ENCODE measurements around the gene MPPE1.
"Not testable (repeated sequence)": the region's sequence is repeated elsewhere in the genome, so short reads cannot be mapped to it uniquely, and the experiment has no call there.

MPPE1 gene

DNA sequence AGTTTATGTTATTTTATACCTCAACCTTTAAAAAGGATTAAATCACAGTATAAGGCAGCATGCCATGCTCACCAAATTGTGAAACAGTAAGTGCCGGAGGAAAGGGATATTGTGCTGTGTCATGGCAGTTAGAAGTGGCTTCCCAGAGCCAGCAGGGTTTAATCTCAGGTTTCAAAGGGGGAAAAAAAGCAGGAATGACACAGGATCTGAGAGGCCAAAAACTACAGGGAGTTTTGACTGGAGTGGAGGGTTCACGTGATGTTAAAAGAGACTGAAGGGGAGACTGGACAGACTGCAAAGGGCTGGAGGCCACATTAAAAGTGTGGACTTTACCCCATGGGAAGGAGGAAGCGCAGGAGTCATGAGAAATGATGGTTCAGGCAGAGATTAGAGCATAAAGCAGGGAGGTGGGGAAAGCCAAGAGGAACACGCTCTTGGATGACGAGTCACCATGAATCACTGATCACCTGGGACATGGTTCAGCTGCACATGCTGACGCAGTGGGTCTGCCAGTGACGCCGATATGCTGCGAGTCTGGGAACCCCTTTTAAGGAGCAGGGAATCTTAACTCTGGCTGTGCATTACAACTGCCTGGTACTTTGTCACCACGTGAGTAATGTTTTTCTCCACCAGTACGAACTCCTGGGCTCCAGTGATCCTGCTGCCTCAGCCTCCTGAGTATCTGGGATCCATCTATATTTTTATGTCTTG lies 50.8 kb downstream of the MPPE1 start:
- DNase-seq (ENCODE audit: low read depth in 2 of 2), result no peak

DNA sequence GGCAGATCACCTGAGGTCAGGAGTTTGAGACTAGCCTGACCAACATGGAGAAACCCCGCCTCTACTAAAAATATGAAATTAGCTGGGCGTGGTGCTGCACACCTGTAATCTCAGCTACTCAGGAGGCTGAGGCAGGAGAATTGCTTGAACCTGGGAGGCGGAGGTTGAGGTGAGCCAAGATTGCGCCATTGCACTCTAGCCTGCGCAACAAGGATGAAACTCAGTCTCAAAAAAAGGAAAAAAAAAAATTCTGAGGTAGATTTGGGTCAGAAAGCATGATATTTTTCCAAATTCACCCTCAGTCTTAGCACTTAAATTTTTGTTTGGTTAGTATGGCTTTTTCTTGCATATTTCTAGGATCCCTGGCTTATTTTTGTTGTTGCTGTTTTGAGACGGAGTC lies 53.6 kb downstream of the MPPE1 start:
- DNase-seq (ENCODE audit: low read depth in 2 of 2), result not testable (repeated sequence)

DNA sequence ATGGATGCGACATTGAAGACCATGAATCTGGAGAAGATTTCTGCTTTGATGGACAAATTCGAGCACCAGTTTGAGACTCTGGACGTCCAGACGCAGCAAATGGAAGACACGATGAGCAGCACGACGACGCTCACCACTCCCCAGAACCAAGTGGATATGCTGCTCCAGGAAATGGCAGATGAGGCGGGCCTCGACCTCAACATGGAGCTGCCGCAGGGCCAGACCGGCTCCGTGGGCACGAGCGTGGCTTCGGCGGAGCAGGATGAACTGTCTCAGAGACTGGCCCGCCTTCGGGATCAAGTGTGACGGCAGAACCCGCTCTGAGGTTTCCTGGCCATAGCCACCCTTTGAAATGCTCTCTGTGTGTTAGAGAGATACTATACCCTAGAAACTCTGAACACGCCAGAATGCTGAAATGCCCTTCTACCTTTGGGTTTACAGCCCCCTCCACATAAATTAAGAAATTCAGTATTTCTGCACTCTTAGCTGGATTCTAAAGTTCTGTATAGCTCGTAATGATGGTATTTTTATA lies 56.2 kb downstream of the MPPE1 start:
- DNase-seq (ENCODE audit: low read depth in 2 of 2), result peak; percentile 25 to 30

DNA sequence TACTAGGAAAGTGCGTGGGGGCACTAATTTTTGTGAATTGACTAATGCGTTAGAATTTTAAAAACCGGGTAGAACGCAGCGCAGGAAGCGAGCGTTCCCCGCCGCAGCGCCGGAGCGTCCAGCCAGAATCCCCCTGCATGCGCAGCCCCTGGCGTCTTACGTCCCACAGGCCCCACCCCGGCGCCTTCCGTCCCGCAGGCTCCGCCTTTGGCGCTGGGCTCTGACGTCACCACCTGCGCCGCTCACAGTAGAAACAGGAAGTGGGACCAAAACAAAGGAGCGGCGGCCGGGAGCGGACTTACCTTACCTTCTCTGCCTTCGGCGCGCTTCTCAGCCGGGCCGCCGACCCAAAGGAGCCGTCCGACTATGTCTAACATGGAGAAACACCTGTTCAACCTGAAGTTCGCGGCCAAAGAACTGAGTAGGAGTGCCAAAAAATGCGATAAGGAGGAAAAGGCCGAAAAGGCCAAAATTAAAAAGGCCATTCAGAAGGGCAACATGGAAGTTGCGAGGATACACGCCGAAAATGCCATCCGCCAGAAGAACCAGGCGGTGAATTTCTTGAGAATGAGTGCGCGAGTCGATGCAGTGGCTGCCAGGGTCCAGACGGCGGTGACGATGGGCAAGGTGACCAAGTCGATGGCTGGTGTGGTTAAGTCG lies 56.8 kb downstream of the MPPE1 start, which contains the start of gene CHMP1B:
CHMP1B (plus strand) TSS at position 268 of the 660 bp plus-strand sequence; CDS start at position 367, 99 bp downstream.
- peak; percentile 96 for DNase-seq (ENCODE audit: low read depth in 2 of 2)

- no peak for DNase-seq (ENCODE audit: low read depth in 2 of 2)
Measured at GRCh38 chr18:11850821-11851145, 57.3 kb downstream of the MPPE1 start.

DNA sequence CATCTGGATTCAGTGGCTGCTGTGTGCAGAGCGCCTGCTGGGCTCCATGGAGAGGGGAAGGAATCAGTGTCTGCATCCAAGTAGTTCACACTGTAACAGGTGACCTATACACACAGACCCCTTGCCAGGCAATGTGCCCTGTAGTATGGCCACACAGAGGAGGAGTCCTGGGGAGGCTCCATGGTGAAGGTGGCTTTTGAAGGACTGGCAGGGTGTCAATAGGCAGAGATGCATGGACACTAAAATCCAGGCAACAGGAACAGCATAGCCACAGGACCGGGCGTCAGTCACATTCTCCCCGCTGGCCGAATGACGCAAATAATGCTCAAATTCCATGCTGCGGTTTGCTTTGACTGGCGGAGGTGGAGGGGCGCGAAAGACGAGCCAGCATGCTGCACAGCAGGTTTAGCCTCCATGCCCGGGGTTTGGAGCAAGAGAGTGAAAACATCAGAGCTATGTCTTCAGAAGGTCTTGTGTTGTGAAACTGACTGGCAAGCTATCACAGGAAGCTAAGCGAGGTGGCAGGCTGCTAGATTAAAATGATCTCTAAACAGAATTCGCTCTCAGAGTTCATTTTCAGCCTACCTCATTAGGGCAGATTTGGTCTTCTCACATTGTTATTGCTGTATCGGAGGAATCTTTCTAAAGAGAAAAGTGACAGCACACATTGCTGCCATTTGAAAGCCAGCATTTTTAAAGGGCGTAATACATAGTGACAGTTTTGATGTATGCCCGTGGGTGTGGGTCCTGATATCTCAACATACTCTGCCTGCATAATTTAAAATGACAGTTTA lies 58.1 kb downstream of the MPPE1 start:
- peak; percentile 17 to 40 for DNase-seq (ENCODE audit: low read depth in 2 of 2)

- DNase-seq (ENCODE audit: low read depth in 2 of 2), result no peak
Measured at GRCh38 chr18:11849279-11849678, 58.8 kb downstream of the MPPE1 start.

- DNase-seq (ENCODE audit: low read depth in 2 of 2), result no peak
Measured at GRCh38 chr18:11847811-11848210, 60.3 kb downstream of the MPPE1 start.

- no peak for DNase-seq (ENCODE audit: low read depth in 2 of 2)
Measured at GRCh38 chr18:11845654-11846053, 62.5 kb downstream of the MPPE1 start.

DNA sequence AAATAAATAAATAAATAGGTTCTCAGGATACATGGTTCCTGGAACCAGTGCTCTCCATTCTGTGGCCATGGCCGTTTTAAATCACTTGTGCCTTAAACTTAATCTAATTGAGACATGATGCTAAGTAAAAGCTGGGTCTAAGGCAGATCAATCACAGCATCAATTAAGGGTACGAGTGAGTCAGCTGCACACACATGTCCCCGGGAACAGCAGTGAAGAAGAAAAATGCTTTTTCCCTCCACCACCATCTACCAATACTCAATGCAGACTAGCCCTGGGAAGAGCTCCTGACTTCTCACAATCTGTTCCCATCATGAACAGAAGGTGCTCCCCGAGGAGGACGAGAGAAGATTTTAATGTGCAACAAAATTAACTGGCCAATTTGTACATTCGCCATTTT lies 63.7 kb downstream of the MPPE1 start:
- no peak for DNase-seq (ENCODE audit: low read depth in 2 of 2)

- DNase-seq (ENCODE audit: low read depth in 2 of 2), result no peak
Measured at GRCh38 chr18:11842562-11842961, 65.6 kb downstream of the MPPE1 start.

DNA sequence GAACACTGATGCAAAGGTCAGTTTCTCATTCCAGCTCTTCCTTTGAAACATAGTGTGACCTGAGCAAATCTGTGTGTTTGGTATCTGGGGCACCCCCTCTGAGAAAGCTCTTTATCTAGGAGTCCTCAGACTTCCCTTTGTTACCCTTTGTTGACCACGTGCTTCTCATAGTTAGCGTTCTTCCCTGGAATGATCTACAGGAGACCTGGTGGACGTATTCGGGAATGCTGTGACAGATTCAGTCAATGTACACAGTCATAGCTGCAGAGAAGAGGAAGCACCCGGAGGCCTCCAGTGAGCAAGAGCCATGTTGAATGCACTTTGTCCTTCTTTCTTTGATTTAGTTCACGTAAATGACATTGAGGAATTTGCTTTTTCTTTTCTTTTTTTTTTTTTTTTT lies 67.6 kb downstream of the MPPE1 start:
- no peak for DNase-seq (ENCODE audit: low read depth in 2 of 2)

DNA sequence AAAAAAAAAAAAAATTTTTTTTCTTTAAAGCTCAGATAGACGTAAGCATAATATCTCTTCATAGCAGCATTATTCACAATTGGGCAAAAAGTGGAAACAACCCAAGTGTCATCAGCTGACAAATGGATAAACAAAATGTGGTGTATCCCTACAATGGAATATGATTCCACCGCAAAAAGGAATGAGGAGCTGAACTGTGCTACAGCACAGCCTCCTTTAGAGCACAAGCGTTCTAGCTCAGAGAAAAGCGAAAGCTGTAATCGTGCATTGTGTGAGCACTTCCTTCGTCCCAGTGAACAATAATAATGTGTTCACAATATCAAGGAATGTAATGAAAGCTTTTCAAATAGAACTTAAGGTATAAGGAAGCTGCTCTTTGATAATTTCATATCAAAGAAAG lies 68.6 kb downstream of the MPPE1 start:
- DNase-seq (ENCODE audit: low read depth in 2 of 2), result no peak

DNA sequence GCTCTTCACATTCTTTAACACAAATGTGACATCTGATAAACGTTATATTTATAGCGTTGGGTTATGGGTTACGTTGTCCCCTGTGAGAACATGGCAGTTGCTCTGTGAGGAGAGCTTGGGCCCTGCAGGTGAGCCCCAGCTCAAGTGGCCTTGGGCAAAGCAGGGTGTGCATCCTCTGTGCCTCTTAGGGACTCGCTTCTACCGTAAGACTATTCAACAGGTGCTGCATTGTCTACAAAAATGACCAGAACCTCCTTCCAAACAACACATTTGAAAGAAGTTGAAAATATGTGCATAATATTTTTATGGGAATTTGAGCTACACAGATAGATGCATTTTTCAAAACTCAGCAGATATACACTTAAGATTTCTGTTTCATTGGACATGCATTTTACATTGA lies 73.3 kb downstream of the MPPE1 start:
- DNase-seq (ENCODE audit: low read depth in 2 of 2), result no peak
